ENCODE data around the gene INPP5K. TPM values are rescaled to one million over a fixed set of nuclear protein-coding genes. Genes with fewer than 3 reads are reported as not detected.
A peak's percentile ranks its signal among the peaks of the same experiment; 100 is the strongest.

The INPP5K gene
- total and polyA plus RNA-seq, 10 of the 15 experiments (the other 5 are each of a cell fraction or from before 2014, with no cell fraction given) = 0.58 to 41.2 (median 23.3) TPM

GRCh38 chr17:1455797-1456599, 60.4 kb downstream of the INPP5K start, which contains the start of gene CRK (continued):
- TF ChIP-seq KLF5 (IDR thresholded peaks at IDR 0.05; ENCODE audit: partially characterized antibody) = no peak
- 0 out of 2 replicates have a peak, but pooled peaks have one; percentile 43 for TF ChIP-seq MEF2A (IDR thresholded peaks at IDR 0.05; ENCODE audit: insufficient read depth, low read depth, low read length)
- TF ChIP-seq HDAC2 (IDR thresholded peaks at IDR 0.05) = no peak
- no peak for TF ChIP-seq ATF7 (IDR thresholded peaks at IDR 0.05; ENCODE audit: low read depth)
- TF ChIP-seq PRDM15 (CRISPR knock-in tag; IDR thresholded peaks at IDR 0.05) = no peak
- TF ChIP-seq CREM (IDR thresholded peaks at IDR 0.05; ENCODE audit: low read depth) = peak; percentile 96
- TF ChIP-seq SMAD5 (IDR thresholded peaks at IDR 0.05; ENCODE audit: low read depth) = peak; percentile 71; the same call in 1 of the 2 replicates
- TF ChIP-seq BMI1 (IDR thresholded peaks at IDR 0.05; ENCODE audit: borderline replicate concordance) = no peak
- TF ChIP-seq ZNF592 (IDR thresholded peaks at IDR 0.05) = peak; percentile 100
- TF ChIP-seq ATF2 (IDR thresholded peaks at IDR 0.05; ENCODE audit: low read length) = no peak
- no peak for TF ChIP-seq BCL11A (IDR thresholded peaks at IDR 0.05; ENCODE audit: low read depth, low read length)
- peak; percentile 80 for TF ChIP-seq GATAD2B (conservative IDR thresholded peaks at IDR 0.05; ENCODE audit: low read depth)
- no peak for TF ChIP-seq NBN (IDR thresholded peaks at IDR 0.05)
- no peak for TF ChIP-seq RFX5 (IDR thresholded peaks at IDR 0.05; ENCODE audit: low read depth, low read length)
- no peak for TF ChIP-seq CBX5 (IDR thresholded peaks at IDR 0.05; ENCODE audit: low read depth)
- TF ChIP-seq HSF1 (IDR thresholded peaks at IDR 0.05; ENCODE audit: low read depth, low read length) = 0 out of 2 replicates have a peak, but pooled peaks have one; percentile 15
- no peak for TF ChIP-seq NFYB (IDR thresholded peaks at IDR 0.05; ENCODE audit: insufficient read depth, low read depth, low read length)
- TF ChIP-seq ESRRA (IDR thresholded peaks at IDR 0.05; ENCODE audit: low read length) = no peak
- no peak for TF ChIP-seq MYB (IDR thresholded peaks at IDR 0.05; ENCODE audit: borderline replicate concordance, low read depth, low read length)
- peak; percentile 80; the same call in 1 of the 2 replicates for TF ChIP-seq TAF1 (IDR thresholded peaks at IDR 0.05; ENCODE audit: borderline replicate concordance, low read depth, low read length)
- TF ChIP-seq ZSCAN29 (IDR thresholded peaks at IDR 0.05) = peak; percentile 87
